GM21619 (cell line): ENCODE results near the gene MAP2K7.
"Not testable (repeated sequence)": the region's sequence is repeated elsewhere in the genome, so short reads cannot be mapped to it uniquely, and the experiment has no call there.

Source experiments
- ATAC-seq: cut with Tn5 transposase; IDR thresholded peaks from one replicate; pipeline ENCODE4 v1.9.1; 2021; ENCODE audit not compliant: unreplicated experiment

The MAP2K7 gene

GRCh38 chr19:7928741-7929701 lies 25.3 kb downstream of the MAP2K7 start:
- no peak for ATAC-seq

- ATAC-seq: not testable (repeated sequence)
Measured at GRCh38 chr19:7930030-7930429, 26.4 kb downstream of the MAP2K7 start.

- no peak for ATAC-seq
Measured at GRCh38 chr19:7930765-7931164, 27.1 kb downstream of the MAP2K7 start.

GRCh38 chr19:7931221-7932061 lies 27.8 kb downstream of the MAP2K7 start:
- no peak for ATAC-seq

GRCh38 chr19:7932276-7932929 lies 28.7 kb downstream of the MAP2K7 start:
- no peak for ATAC-seq

- ATAC-seq: no peak
Measured at GRCh38 chr19:7932930-7933300, 29.2 kb downstream of the MAP2K7 start.

GRCh38 chr19:7933411-7933810 lies 29.7 kb downstream of the MAP2K7 start:
- ATAC-seq: no peak

- ATAC-seq: no peak
Measured at GRCh38 chr19:7933828-7934725, 30.4 kb downstream of the MAP2K7 start.

- no peak for ATAC-seq
Measured at GRCh38 chr19:7934766-7935165, 31.1 kb downstream of the MAP2K7 start.

- no peak for ATAC-seq
Measured at GRCh38 chr19:7940841-7941240, 37.2 kb downstream of the MAP2K7 start.

- ATAC-seq: no peak
Measured at GRCh38 chr19:7941895-7942596, 38.4 kb downstream of the MAP2K7 start.

- peak; percentile 8 for ATAC-seq
Measured at GRCh38 chr19:7942981-7943443, 39.3 kb downstream of the MAP2K7 start.

- peak; percentile 94 for ATAC-seq
Measured at GRCh38 chr19:7943444-7944176, 39.9 kb downstream of the MAP2K7 start, which contains the start of gene TIMM44. Gene TIMM44, minus strand, starts transcription at chr19:7943666. Its CDS starts 15 bp downstream, at chr19:7943651.

GRCh38 chr19:7944177-7944761 lies 40.6 kb downstream of the MAP2K7 start:
- peak; percentile 32 for ATAC-seq

GRCh38 chr19:7947939-7948338 lies 44.3 kb downstream of the MAP2K7 start:
- no peak for ATAC-seq

- ATAC-seq: no peak
Measured at GRCh38 chr19:7953060-7953459, 49.4 kb downstream of the MAP2K7 start.

- no peak for ATAC-seq
Measured at GRCh38 chr19:7953576-7953975, 49.9 kb downstream of the MAP2K7 start.

- ATAC-seq: no peak
Measured at GRCh38 chr19:7955696-7956095, 52.0 kb downstream of the MAP2K7 start.
